HG02885 (cell line): ENCODE measurements around the gene AP3D1.
"Not testable (repeated sequence)": the region's sequence is repeated elsewhere in the genome, so short reads cannot be mapped to it uniquely, and the experiment has no call there.

Experiments used
- ATAC-seq: cut with Tn5 transposase; IDR thresholded peaks from one replicate; pipeline ENCODE4 v1.9.1; 2021; ENCODE audit warnings: mild to moderate bottlenecking; ENCODE audit not compliant: unreplicated experiment, poor library complexity

AP3D1 gene

GRCh38 chr19:2151339-2152229 is at the start of gene AP3D1:
TSS of gene AP3D1 (minus strand) at chr19:2151566. CDS start at chr19:2151334, 232 bp downstream.
- peak; percentile 89 for ATAC-seq

- not testable (repeated sequence) for ATAC-seq
Measured at GRCh38 chr19:2200624-2201294, 49.4 kb upstream of the AP3D1 start.

GRCh38 chr19:2199861-2200623 is 48.7 kb upstream of the AP3D1 start:
- ATAC-seq, result no peak

GRCh38 chr19:2199215-2199614 is 47.8 kb upstream of the AP3D1 start:
- ATAC-seq, result no peak

GRCh38 chr19:2198317-2198716 is 47.0 kb upstream of the AP3D1 start:
- ATAC-seq, result no peak

- no peak for ATAC-seq
Measured at GRCh38 chr19:2197270-2197669, 45.9 kb upstream of the AP3D1 start.

GRCh38 chr19:2195914-2196313 is 44.5 kb upstream of the AP3D1 start:
- ATAC-seq, result no peak

GRCh38 chr19:2195361-2195760 is 44.0 kb upstream of the AP3D1 start:
- no peak for ATAC-seq

GRCh38 chr19:2194513-2195078 is 43.2 kb upstream of the AP3D1 start:
- no peak for ATAC-seq

GRCh38 chr19:2193807-2194206 is 42.4 kb upstream of the AP3D1 start:
- ATAC-seq, result no peak

- ATAC-seq, result no peak
Measured at GRCh38 chr19:2192862-2193261, 41.5 kb upstream of the AP3D1 start.

GRCh38 chr19:2191456-2192310 is 40.3 kb upstream of the AP3D1 start:
- ATAC-seq, result no peak

- ATAC-seq, result no peak
Measured at GRCh38 chr19:2190848-2191455, 39.6 kb upstream of the AP3D1 start.

- no peak for ATAC-seq
Measured at GRCh38 chr19:2189880-2190279, 38.5 kb upstream of the AP3D1 start.

- no peak for ATAC-seq
Measured at GRCh38 chr19:2188708-2189385, 37.5 kb upstream of the AP3D1 start.

- ATAC-seq, result no peak
Measured at GRCh38 chr19:2187159-2187558, 35.8 kb upstream of the AP3D1 start.

- ATAC-seq, result no peak
Measured at GRCh38 chr19:2186071-2186846, 34.9 kb upstream of the AP3D1 start.

- ATAC-seq, result no peak
Measured at GRCh38 chr19:2185734-2186070, 34.3 kb upstream of the AP3D1 start.
